HepG2 (cell line): ENCODE measurements around the gene IRF2. TPM values are rescaled to one million over a fixed set of nuclear protein-coding genes. Genes with fewer than 3 reads are reported as not detected.
A peak's percentile ranks its signal among the peaks of the same experiment; 100 is the strongest.

Experiments used
- ATF3 ChIP-seq: sonication (generic); formaldehyde crosslinking; IDR thresholded peaks from 2 replicates; pipeline ENCODE4 v1.4.0; 2020; ENCODE audit warnings: missing genetic modification reagents
- BRF2 ChIP-seq: sonication (generic); formaldehyde crosslinking; IDR thresholded peaks from 2 replicates; pipeline ENCODE4 v1.8.1; 2022; ENCODE audit warnings: mild to moderate bottlenecking, missing genetic modification reagents
- CTCF ChIP-seq: sonication (generic); formaldehyde crosslinking; IDR thresholded peaks from 2 replicates; pipeline ENCODE4 v1.5.0; 2020; ENCODE audit warnings: mild to moderate bottlenecking, missing genetic modification reagents, moderate library complexity
- DRAP1 ChIP-seq: IDR thresholded peaks from 2 replicates; pipeline ENCODE4 v1.6.1; 2016; ENCODE audit warnings: missing genetic modification reagents, missing compliant biosample characterization
- ERF ChIP-seq: IDR thresholded peaks from 2 replicates; pipeline ENCODE4 v1.6.1; 2018; ENCODE audit warnings: missing biosample characterization, missing genetic modification reagents
- HDAC2 ChIP-seq: sonication (generic); formaldehyde crosslinking; IDR thresholded peaks from 2 replicates; pipeline ENCODE4 v1.4.0; 2020; ENCODE audit warnings: missing genetic modification reagents
- HMGXB4 ChIP-seq, 2 experiments: sonication (generic) in 1 of 2; formaldehyde crosslinking in 1 of 2; IDR thresholded peaks; 2 replicates each; pipeline versions ENCODE4 v1.4.0 to v1.6.1; 2018 to 2020; ENCODE audit warnings: missing genetic modification reagents in 2 of 2, borderline replicate concordance in 1 of 2, low read depth in 1 of 2, mild to moderate bottlenecking in 1 of 2, missing biosample characterization in 1 of 2
- MED13 ChIP-seq: sonication (generic); formaldehyde crosslinking; IDR thresholded peaks from 2 replicates; pipeline ENCODE4 v1.5.0; 2020; ENCODE audit warnings: missing genetic modification reagents
- NONO ChIP-seq, 2 experiments: fragments of 450-650 bp in 1 of 2; sonication (generic) in 1 of 2; formaldehyde crosslinking in 1 of 2; IDR thresholded peaks in 1 of 2; conservative IDR thresholded peaks in 1 of 2; 2 replicates each; pipeline versions ENCODE4 v1.6.1 to v1.8.0; 2017 to 2022; ENCODE audit warnings: mild to moderate bottlenecking in 1 of 2, missing genetic modification reagents in 1 of 2, moderate library complexity in 1 of 2
- SOX5 ChIP-seq: IDR thresholded peaks from 2 replicates; pipeline ENCODE4 v1.6.1; 2016; ENCODE audit warnings: borderline replicate concordance
- TBX2 ChIP-seq: sonication (generic); formaldehyde crosslinking; IDR thresholded peaks from 2 replicates; pipeline ENCODE4 v1.5.0; 2020; ENCODE audit warnings: missing genetic modification reagents, mild to moderate bottlenecking, borderline replicate concordance
- ZNF652 ChIP-seq: IDR thresholded peaks from 2 replicates; pipeline ENCODE4 v1.6.1; 2016; ENCODE audit warnings: low read depth, borderline replicate concordance
- ZNF687 ChIP-seq: sonication (generic); formaldehyde crosslinking; IDR thresholded peaks from 2 replicates; pipeline ENCODE4 v1.5.1; 2020; ENCODE audit warnings: mild to moderate bottlenecking, missing genetic modification reagents, moderate library complexity
- polyA plus RNA-seq, 8 experiments: library from polyadenylated mRNA; depleted of rRNA in 3 of 8; stranded (reverse) in 7 of 8; unstranded in 1 of 8; fragments of >200 nt; fragmentation: Illumina TruSeq in 4 of 8; extraction: Trizol in 4 of 8; gene quantifications; 2 replicates each; pipeline versions ENCODE4 v1.2.1 to v1.2.3, GENCODE V29; 2011 to 2016; ENCODE audit warnings: low read depth in 4 of 8, missing spikeins in 1 of 8, mixed read lengths in 1 of 8; ENCODE audit not compliant: insufficient read depth in 1 of 8
- total RNA-seq, 5 experiments: library from RNA; depleted of rRNA; stranded (reverse); fragments of >200 nt; fragmentation: Illumina TruSeq; extraction: Trizol; gene quantifications; 2 replicates each; pipeline ENCODE4 v1.2.3, GENCODE V29; 2016; ENCODE audit warnings: low read depth in 1 of 5

IRF2 gene
- total and polyA plus RNA-seq, 2 of the 13 experiments (the other 11 are each of a cell fraction or from before 2014, with no cell fraction given) = 15.5 to 28.8 TPM

- TF ChIP-seq DRAP1 = peak; percentile 41; the same call in 1 of the 2 replicates
- no peak for TF ChIP-seq ATF3
- peak in 1 of 2 experiments; percentile 62; a peak in 1 of 4 replicates for TF ChIP-seq HMGXB4 (CRISPR knock-in tag; IDR thresholded peaks at IDR 0.05; ENCODE audit: borderline replicate concordance in 1 of 2, low read depth in 1 of 2)
- no peak for TF ChIP-seq CTCF (CRISPR knock-in tag)
- TF ChIP-seq ZNF652 (CRISPR knock-in tag) = peak; percentile 64; the same call in 1 of the 2 replicates
- TF ChIP-seq NONO (IDR thresholded peaks at IDR 0.05) = no peak
- peak; percentile 49; the same call in 1 of the 2 replicates for TF ChIP-seq NONO (CRISPR knock-in tag; conservative IDR thresholded peaks at IDR 0.05)
- TF ChIP-seq MED13 (CRISPR knock-in tag) = no peak
- peak; percentile 97 for TF ChIP-seq TBX2
- TF ChIP-seq HDAC2 = peak; percentile 59
- TF ChIP-seq ZNF687 (CRISPR knock-in tag) = peak; percentile 32; the same call in 1 of the 2 replicates
- TF ChIP-seq BRF2 = no peak
- peak; percentile 99 for TF ChIP-seq SOX5 (CRISPR knock-in tag)
- TF ChIP-seq ERF (CRISPR knock-in tag) = peak; percentile 68
These were observed 88.6 kb downstream of the IRF2 start (continued) for GRCh38 chr4:184385705-184386141.
